CD14-positive monocyte (primary cell): ENCODE measurements around the gene GPR183. TPM values are rescaled to one million over a fixed set of nuclear protein-coding genes. Genes with fewer than 3 reads are reported as not detected.

ENCODE experiments used
- DNase-seq, 3 donors: peaks; one replicate each; pipeline ENCODE4 v3.0.0-alpha.2; 2011 to 2022
- H2AFZ ChIP-seq: 2 replicates; pipeline ENCODE4 v1.6.0; 2012; ENCODE audit warnings: mild to moderate bottlenecking, low read depth, low read length, inconsistent platforms; ENCODE audit not compliant: insufficient read depth, poor library complexity, severe bottlenecking
- H3K27ac ChIP-seq, 2 donors: 1 replicate in 1 of 2; 2 replicates in 1 of 2; pipeline ENCODE4 v1.5.1; 2012 to 2013; ENCODE audit warnings: low read length in 2 of 2, control low read depth in 1 of 2, inconsistent platforms in 1 of 2, low read depth in 1 of 2, mild to moderate bottlenecking in 1 of 2
- H3K27me3 ChIP-seq, 2 donors: one replicate each; pipeline versions ENCODE4 v1.6.0 to v1.6.1; 2011 to 2013; ENCODE audit warnings: low read length in 2 of 2; ENCODE audit not compliant: control insufficient read depth in 2 of 2, insufficient read depth in 2 of 2
- H3K36me3 ChIP-seq, 2 donors: replicated peaks in 1 of 2; 1 replicate in 1 of 2; 2 replicates in 1 of 2; pipeline versions ENCODE4 v1.5.1 to v1.6.1; 2012 to 2013; ENCODE audit warnings: low read length in 2 of 2, control low read depth in 1 of 2, inconsistent platforms in 1 of 2, mild to moderate bottlenecking in 1 of 2; ENCODE audit not compliant: insufficient read depth in 2 of 2, control insufficient read depth in 1 of 2
- H3K4me1 ChIP-seq, 2 donors: 1 replicate in 1 of 2; 2 replicates in 1 of 2; pipeline versions ENCODE4 v1.5.1 to v1.6.1; 2012 to 2013; ENCODE audit warnings: low read length in 2 of 2, control low read depth in 1 of 2, inconsistent platforms in 1 of 2, mild to moderate bottlenecking in 1 of 2, moderate library complexity in 1 of 2; ENCODE audit not compliant: insufficient read depth in 2 of 2, control insufficient read depth in 1 of 2
- H3K4me2 ChIP-seq: replicated peaks from 2 replicates; pipeline ENCODE3; 2012; ENCODE audit warnings: low read length, moderate library complexity, mild to moderate bottlenecking; ENCODE audit not compliant: poor library complexity, severe bottlenecking; ENCODE audit errors: extremely low read depth
- H3K4me3 ChIP-seq, 3 experiments: fragments of 200-600 bp in 1 of 3; sonication (generic) in 1 of 3; replicated peaks in 1 of 3; 1 replicate in 2 of 3; 2 replicates in 1 of 3; pipeline ENCODE4 v1.5.1; 2011 to 2013; ENCODE audit warnings: low read length in 3 of 3, mild to moderate bottlenecking in 3 of 3, control low read depth in 2 of 3, low read depth in 2 of 3, inconsistent platforms in 1 of 3, moderate library complexity in 1 of 3
- H3K79me2 ChIP-seq: 2 replicates; pipeline ENCODE4 v1.6.0; 2012; ENCODE audit warnings: mild to moderate bottlenecking, control low read depth, inconsistent platforms, low read length, moderate library complexity; ENCODE audit not compliant: insufficient read depth
- H3K9ac ChIP-seq: 2 replicates; pipeline ENCODE4 v1.6.0; 2017; ENCODE audit warnings: low read length, mild to moderate bottlenecking; ENCODE audit not compliant: insufficient read depth, poor library complexity, severe bottlenecking
- H3K9me3 ChIP-seq, 2 donors: replicated peaks in 1 of 2; 1 replicate in 1 of 2; 2 replicates in 1 of 2; pipeline versions ENCODE4 v1.5.1 to v1.6.1; 2012 to 2013; ENCODE audit warnings: low read length in 2 of 2, control low read depth in 1 of 2; ENCODE audit not compliant: control insufficient read depth in 1 of 2, insufficient read depth in 1 of 2
- H4K20me1 ChIP-seq: 2 replicates; pipeline ENCODE4 v1.6.0; 2012; ENCODE audit warnings: mild to moderate bottlenecking, low read length, control low read depth, moderate library complexity; ENCODE audit not compliant: insufficient read depth
- H3K27ac Mint-ChIP-seq, 7 donors: one replicate each; pipeline ENCODE4 v1.8.0; 2020; ENCODE audit warnings: mild to moderate bottlenecking in 7 of 7, mixed read lengths in 7 of 7, moderate library complexity in 6 of 7, inconsistent platforms in 2 of 7
- H3K27me3 Mint-ChIP-seq, 3 donors: one replicate each; pipeline ENCODE4 v1.8.0; 2021 to 2022; ENCODE audit warnings: low read depth in 3 of 3, mild to moderate bottlenecking in 3 of 3, mixed read lengths in 3 of 3, moderate library complexity in 3 of 3, inconsistent platforms in 1 of 3
- H3K36me3 Mint-ChIP-seq, 2 donors: one replicate each; pipeline ENCODE4 v1.8.0; 2020; ENCODE audit warnings: mixed read lengths in 2 of 2, inconsistent platforms in 1 of 2, mild to moderate bottlenecking in 1 of 2
- H3K4me1 Mint-ChIP-seq: one replicate; pipeline ENCODE4 v1.8.0; 2020; ENCODE audit warnings: mild to moderate bottlenecking, mixed read lengths
- H3K4me3 Mint-ChIP-seq, 2 donors: one replicate each; pipeline ENCODE4 v1.8.0; 2020; ENCODE audit warnings: mild to moderate bottlenecking in 2 of 2, mixed read lengths in 2 of 2, moderate library complexity in 1 of 2
- H3K9me3 Mint-ChIP-seq, 7 donors: one replicate each; pipeline ENCODE4 v1.8.0; 2020 to 2022; ENCODE audit warnings: mixed read lengths in 7 of 7, mild to moderate bottlenecking in 6 of 7, moderate library complexity in 6 of 7, inconsistent platforms in 2 of 7
- CTCF ChIP-seq: fragments of 200-600 bp; IDR thresholded peaks from one replicate; pipeline ENCODE4 v1.8.0; 2022; ENCODE audit warnings: antibody characterized with exemption, mild to moderate bottlenecking
- WGBS: methylation state at CpG from one replicate; pipeline ENCODE4 v1.1.5; 2013; ENCODE audit warnings: missing lambda C conversion rate; ENCODE audit not compliant: insufficient coverage; 5-methylcytosine and 5-hydroxymethylcytosine counted together
- intact Hi-C, 2 donors: fragments of 100-400 bp; cut with micrococcal nuclease; formaldehyde crosslinking; loops; one replicate each; pipeline versions ENCODE4 v1.15.0 to v1.15.1; 2023
- polyA plus RNA-seq, 3 donors: library from polyadenylated mRNA; depleted of rRNA in 1 of 3; unstranded in 2 of 3; stranded (reverse) in 1 of 3; fragments of 300-500 nt in 2 of 3; fragments of >200 nt in 1 of 3; fragmentation: Illumina TruSeq in 2 of 3; gene quantifications; 1 replicate in 2 of 3; 2 replicates in 1 of 3; pipeline ENCODE4 v1.2.3, GENCODE V29; 2012 to 2021

GPR183 gene
- polyA plus RNA-seq, 3 donors, result 190 to 459 (median 288) TPM

GRCh38 chr13:99351772-99352171 lies 44.6 kb upstream of the GPR183 start:
- DNase-seq, result no peak
- H3K4me3 ChIP-seq, result no peak overlapping the region
- intact Hi-C loops, result no loop called here
- TF ChIP-seq CTCF, result no peak
- WGBS, result 100% methylated on average over 2 of the region's 4 CpGs
- H3K27me3 ChIP-seq, result no peaks in the 10 kb centered on the region
- H3K4me3 Mint-ChIP-seq, result no peak overlapping the region
- H3K9me3 ChIP-seq, result no peaks in the 10 kb centered on the region
- H3K36me3 ChIP-seq, result peaks cover 36 to 74% of the 10 kb centered on the region in 2 donors
- no peaks in the 10 kb centered on the region for H4K20me1 ChIP-seq
- H3K27ac Mint-ChIP-seq, result peak overlapping the region in 2 of 7 donors; percentile 20 to 55
- no peak overlapping the region for H3K27ac ChIP-seq
- peaks cover 87 to 88% of the 10 kb centered on the region in 2 donors for H3K36me3 Mint-ChIP-seq
- no peak overlapping the region for H3K4me2 ChIP-seq
- peaks cover 25 to 31% of the 10 kb centered on the region in 2 donors for H3K4me1 ChIP-seq
- H3K9me3 Mint-ChIP-seq, result no peaks in the 10 kb centered on the region
- no peak overlapping the region for H3K9ac ChIP-seq
- H2AFZ ChIP-seq, result no peak overlapping the region
- H3K27me3 Mint-ChIP-seq, result peaks cover 0 to 2% (median 0%) of the 10 kb centered on the region in 3 donors
- peaks cover 4% of the 10 kb centered on the region for H3K79me2 ChIP-seq
- H3K4me1 Mint-ChIP-seq, result peaks cover 31% of the 10 kb centered on the region

GRCh38 chr13:99350191-99350590 lies 43.0 kb upstream of the GPR183 start:
- TF ChIP-seq CTCF, result no peak
- Histone ChIP-seq H3K9me3 (no peaks in the 10 kb centered on the region), H3K27ac (no peak overlapping the region), H2AFZ (no peak overlapping the region), H3K4me1 (peaks cover 12 to 15% of the 10 kb centered on the region in 2 donors), H3K79me2 (no peaks in the 10 kb centered on the region), H4K20me1 (no peaks in the 10 kb centered on the region), H3K4me3 (no peak overlapping the region), H3K9ac (no peak overlapping the region), H3K36me3 (peaks cover 43 to 84% of the 10 kb centered on the region in 2 donors), H3K27me3 (no peaks in the 10 kb centered on the region), H3K4me2 (no peak overlapping the region)
- intact Hi-C loops, result no loop called here
- Mint-ChIP-seq H3K27ac (peak overlapping the region in 3 of 7 donors; percentile 49 to 54 (median 52)), H3K27me3 (peaks cover 0 to 2% (median 0%) of the 10 kb centered on the region in 3 donors), H3K36me3 (peaks cover 91 to 94% of the 10 kb centered on the region in 2 donors), H3K9me3 (no peaks in the 10 kb centered on the region), H3K4me3 (no peak overlapping the region), H3K4me1 (peaks cover 19% of the 10 kb centered on the region)
- no CpG with 5 or more reads among the region's 2 CpGs for WGBS
- DNase-seq, result no peak
